ENCODE results near the gene BAIAP2L1. TPM values are rescaled to one million over a fixed set of nuclear protein-coding genes. Genes with fewer than 3 reads are reported as not detected.

BAIAP2L1 gene
- total RNA-seq, 1 donor: 0.31 TPM

DNA sequence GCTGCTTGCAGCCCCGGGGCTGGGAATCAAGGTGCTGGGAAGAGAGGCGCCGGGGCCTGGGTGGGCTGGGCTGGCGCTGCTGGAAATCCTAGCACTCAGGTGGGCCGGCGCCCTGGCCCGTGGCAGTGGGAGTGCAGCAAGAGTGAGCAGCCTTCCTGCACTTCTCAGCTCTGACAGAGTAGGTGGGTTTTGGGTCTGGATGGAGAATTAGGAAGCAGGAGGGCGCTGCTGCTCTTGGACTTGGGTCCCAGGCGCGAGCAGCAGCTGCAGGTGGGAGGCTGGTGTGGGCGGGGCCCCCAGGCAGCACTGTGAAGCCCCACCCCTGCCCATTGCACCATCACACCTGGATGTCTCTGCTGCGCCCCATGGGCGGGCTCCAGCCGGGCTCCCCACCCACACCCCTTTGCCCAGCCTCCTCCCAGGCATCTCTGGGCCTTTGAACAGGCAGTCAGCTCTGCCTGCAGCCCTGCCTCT, 113.4 kb downstream of the BAIAP2L1 start:
- Histone ChIP-seq H3K4me3 (ENCODE audit: low read length) (no peak overlapping the region), H3K4me1 (ENCODE audit: insufficient read depth, low read length) (peaks cover 69% of the 10 kb centered on the region), H3K27me3 (ENCODE audit: insufficient read depth, low read length) (no peaks in the 10 kb centered on the region), H3K9me3 (ENCODE audit: low read depth, low read length) (no peaks in the 10 kb centered on the region)

DNA sequence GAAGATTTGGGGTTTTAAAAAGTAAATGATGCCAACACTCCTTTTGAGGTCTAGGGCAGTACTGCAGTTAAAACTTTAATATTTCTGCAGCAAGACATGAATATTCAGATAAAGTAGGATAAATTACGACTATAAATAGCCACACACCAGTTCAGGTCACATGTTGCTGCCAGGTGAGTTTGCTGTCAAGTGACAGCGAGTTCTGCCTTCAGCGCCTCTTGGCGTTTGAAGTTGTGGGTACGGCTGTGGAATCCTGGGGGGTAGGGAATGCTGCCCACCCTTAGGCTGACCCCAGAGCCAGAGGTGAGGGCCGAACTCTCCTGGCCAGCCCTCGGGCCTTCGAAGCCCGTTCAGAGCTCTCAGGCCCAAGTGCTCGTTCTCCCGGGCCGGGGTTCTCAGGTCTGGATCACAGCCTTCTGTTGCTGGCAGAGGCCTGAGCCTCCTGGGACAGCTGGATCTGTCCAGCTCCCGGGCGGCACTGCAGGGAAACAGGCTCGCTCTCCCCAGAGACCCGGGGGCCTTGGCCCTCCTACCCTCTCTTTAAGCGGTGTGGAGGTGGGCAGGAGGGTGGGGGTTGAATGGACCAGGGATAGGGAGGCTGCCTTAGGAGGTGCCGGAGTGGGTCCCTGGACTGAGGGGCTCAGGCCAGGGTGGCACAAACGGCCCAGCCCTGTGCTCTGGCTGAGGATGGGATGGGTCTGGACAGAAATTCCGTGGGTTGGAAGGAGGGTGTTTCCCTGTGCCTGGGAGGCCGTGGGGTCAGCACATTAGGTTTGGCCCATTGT, 114.0 kb downstream of the BAIAP2L1 start:
- H3K27me3 ChIP-seq (ENCODE audit: insufficient read depth, low read length): no peaks in the 10 kb centered on the region
- no peak overlapping the region for H3K4me3 ChIP-seq (ENCODE audit: low read length)
- H3K4me1 ChIP-seq (ENCODE audit: insufficient read depth, low read length): peaks cover 74% of the 10 kb centered on the region
- H3K9me3 ChIP-seq (ENCODE audit: low read depth, low read length): no peaks in the 10 kb centered on the region

DNA sequence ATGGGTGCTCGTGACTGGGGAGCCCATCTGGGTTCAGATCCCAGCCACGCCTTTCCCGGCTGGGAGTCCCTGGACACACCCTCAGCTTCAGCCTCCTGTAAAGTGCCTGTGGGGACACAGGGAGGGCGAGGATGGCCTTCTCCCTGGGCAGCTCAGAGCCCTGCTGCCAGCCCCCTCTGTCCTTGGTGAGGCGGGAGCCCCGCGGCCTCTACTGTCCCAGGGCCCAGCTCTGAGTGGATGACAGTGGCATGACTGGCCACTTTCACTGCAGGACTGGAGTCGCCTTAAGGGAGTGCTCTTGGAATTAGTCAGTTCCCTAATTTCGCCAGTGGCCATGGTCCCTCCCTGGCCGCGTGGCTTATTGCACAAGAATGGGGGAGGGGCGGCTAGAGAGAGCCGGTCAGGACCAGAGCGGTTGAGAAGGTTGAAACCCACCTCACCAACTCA, 114.8 kb downstream of the BAIAP2L1 start:
- Histone ChIP-seq H3K4me1 (ENCODE audit: insufficient read depth, low read length) (peaks cover 74% of the 10 kb centered on the region), H3K9me3 (ENCODE audit: low read depth, low read length) (no peaks in the 10 kb centered on the region), H3K4me3 (ENCODE audit: low read length) (no peak overlapping the region), H3K27me3 (ENCODE audit: insufficient read depth, low read length) (no peaks in the 10 kb centered on the region)

DNA sequence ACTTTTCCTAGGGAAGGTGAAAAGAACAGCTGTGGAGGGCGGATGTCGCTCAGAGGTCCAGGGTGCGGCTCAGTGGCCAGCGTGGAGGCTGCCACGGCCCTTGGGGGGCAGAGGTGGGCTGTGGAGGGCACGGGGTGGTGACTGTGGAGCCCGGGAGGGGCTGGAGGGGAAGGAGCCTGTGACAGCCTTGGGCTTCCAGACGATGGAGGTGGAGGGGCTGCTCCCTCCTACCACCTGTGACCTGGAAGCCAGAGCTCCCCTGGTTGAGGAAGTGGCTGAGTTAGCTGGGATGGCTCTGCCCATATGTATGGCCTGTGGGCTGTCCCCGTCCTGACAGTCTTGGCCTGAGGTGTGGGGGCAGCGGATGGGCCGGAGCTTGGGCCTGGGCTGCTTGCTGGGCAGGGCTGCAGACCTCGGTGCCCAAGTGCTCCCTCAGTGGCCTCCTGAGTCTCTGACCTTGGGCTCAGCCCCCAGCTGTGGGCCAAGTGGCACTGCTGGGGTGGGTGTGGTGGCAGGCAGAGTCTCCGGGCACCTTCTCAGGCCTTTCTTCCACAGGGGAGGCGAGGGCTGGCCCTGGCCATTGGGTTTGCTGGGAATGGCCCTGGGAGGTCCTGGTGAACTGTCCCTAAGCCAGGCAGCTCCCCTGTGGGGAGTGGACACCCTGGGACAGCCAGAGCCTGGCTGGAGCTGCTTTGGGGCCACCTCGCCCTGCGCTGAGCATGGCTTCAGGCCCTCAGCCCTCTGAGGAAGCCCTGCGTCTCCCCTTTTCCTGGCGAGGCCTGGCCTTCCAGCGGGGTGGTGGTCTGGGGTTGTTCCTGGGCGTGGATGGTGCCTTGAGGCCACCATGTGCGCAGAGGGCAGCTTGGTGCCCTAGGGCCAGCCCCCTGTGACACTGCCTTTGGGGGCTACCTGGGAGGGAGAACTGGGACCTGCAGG, 115.5 kb downstream of the BAIAP2L1 start:
- Histone ChIP-seq H3K9me3 (ENCODE audit: low read depth, low read length) (no peaks in the 10 kb centered on the region), H3K4me3 (ENCODE audit: low read length) (peak overlapping the region; percentile 77), H3K27me3 (ENCODE audit: insufficient read depth, low read length) (no peaks in the 10 kb centered on the region), H3K4me1 (ENCODE audit: insufficient read depth, low read length) (peaks cover 80% of the 10 kb centered on the region)

DNA sequence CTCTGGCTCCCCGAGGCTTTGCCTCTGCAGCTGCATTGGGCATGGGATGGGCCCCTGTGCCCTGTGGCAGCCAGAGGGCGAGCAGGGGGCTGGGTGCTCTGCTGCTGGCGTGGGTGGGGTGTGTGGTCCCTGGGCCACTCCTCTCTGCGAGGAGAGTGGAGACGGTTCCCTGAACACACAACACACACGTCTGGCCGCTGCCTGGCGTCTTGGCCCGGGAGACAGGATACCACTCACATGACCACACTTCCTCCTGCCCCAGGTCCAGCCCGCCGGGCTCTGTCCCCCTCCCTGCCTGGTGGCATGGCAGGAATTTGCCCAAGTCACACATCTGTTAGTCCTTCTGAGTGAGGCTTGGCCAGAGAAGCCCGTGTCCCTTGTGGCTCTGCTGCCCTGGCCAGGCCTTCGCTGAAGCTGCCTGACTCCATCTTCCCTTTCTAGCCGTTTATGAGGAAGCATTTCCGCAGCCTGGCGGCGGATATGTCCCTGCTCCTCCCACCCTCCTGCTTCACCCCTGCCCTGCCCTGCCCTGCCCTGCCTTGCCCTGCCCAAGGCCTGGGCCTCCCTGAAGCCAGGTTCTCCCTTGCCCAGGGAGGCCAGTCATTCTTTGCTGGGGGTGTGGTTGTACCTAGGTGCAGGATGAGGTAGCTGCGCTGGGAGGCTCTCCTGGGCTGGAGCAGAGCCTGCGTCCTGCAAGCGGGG, 116.4 kb downstream of the BAIAP2L1 start:
- peak overlapping the region; percentile 77 for H3K4me3 ChIP-seq (ENCODE audit: low read length)
- H3K27me3 ChIP-seq (ENCODE audit: insufficient read depth, low read length): no peaks in the 10 kb centered on the region
- peaks cover 81% of the 10 kb centered on the region for H3K4me1 ChIP-seq (ENCODE audit: insufficient read depth, low read length)
- H3K9me3 ChIP-seq (ENCODE audit: low read depth, low read length): no peaks in the 10 kb centered on the region

DNA sequence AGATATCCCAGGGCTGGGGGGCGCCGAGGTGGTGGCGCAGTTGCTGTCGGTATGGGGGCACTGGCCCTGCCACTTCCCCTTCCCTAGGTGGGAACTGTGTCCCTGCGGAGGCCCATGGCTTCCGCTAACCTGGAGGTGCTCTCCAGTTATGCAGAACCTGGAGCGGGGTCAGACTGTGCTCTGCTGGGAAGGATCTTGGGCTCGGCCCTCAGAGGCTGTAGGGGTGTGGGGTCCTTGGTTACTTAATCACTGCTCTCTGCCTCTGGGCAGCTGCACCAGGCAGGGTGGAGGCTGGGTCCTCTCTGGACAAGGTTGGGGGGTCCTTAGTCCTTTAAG, 117.0 kb downstream of the BAIAP2L1 start:
- Histone ChIP-seq H3K27me3 (ENCODE audit: insufficient read depth, low read length) (no peaks in the 10 kb centered on the region), H3K4me3 (ENCODE audit: low read length) (peak overlapping the region; percentile 77), H3K4me1 (ENCODE audit: insufficient read depth, low read length) (peaks cover 75% of the 10 kb centered on the region), H3K9me3 (ENCODE audit: low read depth, low read length) (no peaks in the 10 kb centered on the region)

DNA sequence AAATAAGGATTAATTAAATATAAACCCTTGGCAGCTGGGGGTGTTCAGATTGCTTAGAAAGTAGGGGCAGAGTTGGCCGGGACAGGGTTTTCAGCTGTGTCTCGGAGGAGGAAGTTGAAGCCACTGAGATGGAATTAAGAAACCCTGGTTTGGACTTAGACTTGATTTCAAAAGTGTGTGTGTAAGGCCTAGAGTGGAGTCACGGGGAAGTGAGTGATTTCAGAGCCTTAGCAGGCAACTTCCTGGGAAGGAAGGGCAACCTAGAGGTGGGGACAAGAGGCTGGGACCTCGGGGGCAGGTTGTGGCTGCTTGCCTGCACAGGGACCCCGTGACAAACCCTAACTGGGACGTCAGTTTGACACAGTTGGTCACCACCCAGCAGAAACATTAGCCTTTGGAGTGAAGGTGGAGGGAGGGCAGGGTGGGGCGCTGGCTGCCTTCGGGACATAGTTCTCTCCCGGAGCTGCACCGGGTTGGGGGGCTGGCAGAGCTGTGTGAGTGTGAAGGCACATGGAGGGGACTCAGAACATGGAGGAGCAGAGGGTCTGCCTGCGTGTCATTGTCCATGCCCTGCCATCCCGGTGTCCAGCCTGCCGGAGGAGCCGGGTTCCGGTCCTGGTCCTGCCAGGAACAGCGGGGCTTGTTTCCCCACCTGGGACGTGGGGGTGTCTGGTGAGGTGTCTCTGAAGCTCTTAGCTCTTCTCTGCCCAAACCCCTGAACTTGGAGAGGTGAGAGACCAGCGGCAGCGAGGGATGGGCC, 117.6 kb downstream of the BAIAP2L1 start:
- Histone ChIP-seq H3K4me1 (ENCODE audit: insufficient read depth, low read length) (peaks cover 72% of the 10 kb centered on the region), H3K9me3 (ENCODE audit: low read depth, low read length) (no peaks in the 10 kb centered on the region), H3K4me3 (ENCODE audit: low read length) (peak overlapping the region; percentile 77), H3K27me3 (ENCODE audit: insufficient read depth, low read length) (no peaks in the 10 kb centered on the region)

DNA sequence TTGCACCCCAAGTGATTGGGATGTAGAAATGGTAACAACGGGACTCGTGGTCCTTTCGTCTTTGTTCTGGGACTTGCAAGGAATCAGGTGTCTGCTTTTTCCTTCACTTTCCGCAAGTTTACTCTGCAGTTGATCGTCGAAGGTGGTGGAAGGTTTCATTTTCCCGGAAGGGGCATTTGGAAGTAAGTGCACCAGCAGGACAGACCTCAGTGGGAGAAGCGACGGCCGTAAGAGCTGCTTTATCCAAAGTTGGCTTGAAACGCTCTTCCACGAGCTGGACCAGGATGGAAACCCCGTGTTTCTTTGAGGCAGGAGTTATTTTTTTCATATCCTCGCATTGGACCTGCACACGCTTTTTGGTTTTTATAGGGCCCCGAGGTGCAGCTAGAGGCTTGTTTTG, 118.2 kb downstream of the BAIAP2L1 start:
- no peaks in the 10 kb centered on the region for H3K27me3 ChIP-seq (ENCODE audit: insufficient read depth, low read length)
- peaks cover 66% of the 10 kb centered on the region for H3K4me1 ChIP-seq (ENCODE audit: insufficient read depth, low read length)
- H3K4me3 ChIP-seq (ENCODE audit: low read length): peak overlapping the region; percentile 77
- no peaks in the 10 kb centered on the region for H3K9me3 ChIP-seq (ENCODE audit: low read depth, low read length)

DNA sequence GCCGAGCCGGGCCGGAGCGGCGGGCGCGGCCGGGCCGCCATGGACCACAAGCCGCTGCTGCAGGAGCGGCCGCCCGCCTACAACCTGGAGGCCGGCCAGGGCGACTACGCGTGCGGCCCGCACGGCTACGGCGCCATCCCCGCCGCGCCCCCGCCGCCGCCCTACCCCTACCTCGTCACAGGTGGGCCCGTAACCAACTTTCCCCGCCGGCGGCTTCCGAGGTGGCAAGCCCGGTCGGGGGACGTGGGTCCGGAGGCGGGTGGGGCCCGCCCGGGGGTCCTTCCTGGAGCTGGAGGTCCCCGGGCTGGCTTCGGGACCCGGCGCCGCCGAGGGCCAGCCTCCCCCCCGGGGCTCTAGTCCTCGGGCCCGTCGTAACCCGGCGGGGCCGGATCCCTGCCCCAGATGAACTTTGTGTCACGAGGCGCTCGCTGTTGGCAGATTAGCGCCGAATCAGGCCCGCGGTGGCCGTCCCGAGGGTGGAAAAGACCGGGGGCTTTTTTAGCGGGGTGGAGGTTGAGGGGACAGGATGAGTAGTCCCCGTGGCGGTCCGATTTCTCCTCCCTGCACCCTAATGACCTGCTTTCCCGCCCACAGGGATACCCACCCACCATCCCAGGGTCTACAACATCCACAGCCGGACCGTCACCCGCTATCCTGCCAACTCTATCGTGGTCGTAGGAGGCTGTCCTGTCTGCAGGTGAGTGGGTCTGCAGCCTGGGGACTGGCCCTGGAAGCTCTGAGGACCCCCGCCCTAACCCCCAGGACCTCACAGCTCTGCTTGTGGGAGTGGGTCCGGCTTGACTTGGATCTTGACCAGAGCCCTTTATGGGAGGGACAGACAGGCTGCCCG, 118.9 kb downstream of the BAIAP2L1 start:
- Histone ChIP-seq H3K4me1 (ENCODE audit: insufficient read depth, low read length) (peaks cover 62% of the 10 kb centered on the region), H3K27me3 (ENCODE audit: insufficient read depth, low read length) (no peaks in the 10 kb centered on the region), H3K9me3 (ENCODE audit: low read depth, low read length) (no peaks in the 10 kb centered on the region), H3K4me3 (ENCODE audit: low read length) (peak overlapping the region; percentile 77)

DNA sequence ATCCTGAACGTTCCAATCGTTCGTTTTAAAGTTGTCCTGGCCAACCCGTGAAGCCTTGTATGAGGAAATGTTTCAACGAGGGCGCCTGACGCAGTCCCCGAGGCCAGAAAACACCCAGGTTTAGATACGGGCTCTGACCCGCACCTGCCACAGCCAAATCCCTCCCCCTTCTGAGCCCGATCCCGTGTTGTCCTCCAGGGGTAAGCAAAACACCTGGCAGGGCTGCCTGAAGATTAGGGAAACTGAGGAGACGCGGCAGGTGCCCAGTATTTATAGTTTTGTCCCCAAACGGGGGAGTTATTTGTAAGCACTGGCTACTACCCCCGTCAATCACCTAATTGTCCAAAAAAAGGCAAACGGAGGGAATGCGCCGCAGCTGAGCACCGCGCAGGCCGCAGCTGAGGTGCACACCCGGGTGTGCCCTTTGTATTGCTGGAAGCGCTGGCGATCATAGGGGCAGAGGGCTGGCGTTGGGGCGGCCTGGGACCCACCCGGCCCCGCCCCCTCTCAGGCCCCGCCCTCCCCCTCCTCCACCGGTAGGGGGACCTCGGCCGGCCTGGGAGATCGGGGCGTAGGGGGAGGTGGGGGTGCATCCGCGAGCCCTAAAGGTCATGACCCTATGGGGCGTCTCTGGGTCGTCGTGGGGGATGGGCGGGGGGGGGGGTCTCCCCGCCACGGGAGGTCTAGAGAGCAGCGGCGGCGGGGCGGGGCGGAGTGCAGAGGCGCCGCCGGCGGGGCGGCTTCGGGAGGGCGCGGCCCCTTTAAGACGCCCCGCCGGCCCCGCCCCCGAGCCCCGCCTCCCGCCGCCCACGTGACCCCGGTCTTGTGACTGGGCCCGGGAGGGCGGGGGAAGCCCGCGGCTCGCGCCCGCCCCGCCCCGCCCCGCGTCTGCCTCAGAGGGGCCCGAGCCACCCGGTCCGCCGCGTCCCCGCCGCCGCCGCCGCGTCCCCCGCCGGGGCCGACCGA, 119.8 kb downstream of the BAIAP2L1 start, which contains the start of gene BRI3:
Gene BRI3 (plus strand): TSS at position 896 of the 966 bp plus-strand sequence. CDS start 110 bp downstream, outside the sequence.
- no peaks in the 10 kb centered on the region for H3K27me3 ChIP-seq (ENCODE audit: insufficient read depth, low read length)
- H3K4me1 ChIP-seq (ENCODE audit: insufficient read depth, low read length): peaks cover 61% of the 10 kb centered on the region
- no peaks in the 10 kb centered on the region for H3K9me3 ChIP-seq (ENCODE audit: low read depth, low read length)
- H3K4me3 ChIP-seq (ENCODE audit: low read length): peak within 1 kb of the TSS; percentile 77

DNA sequence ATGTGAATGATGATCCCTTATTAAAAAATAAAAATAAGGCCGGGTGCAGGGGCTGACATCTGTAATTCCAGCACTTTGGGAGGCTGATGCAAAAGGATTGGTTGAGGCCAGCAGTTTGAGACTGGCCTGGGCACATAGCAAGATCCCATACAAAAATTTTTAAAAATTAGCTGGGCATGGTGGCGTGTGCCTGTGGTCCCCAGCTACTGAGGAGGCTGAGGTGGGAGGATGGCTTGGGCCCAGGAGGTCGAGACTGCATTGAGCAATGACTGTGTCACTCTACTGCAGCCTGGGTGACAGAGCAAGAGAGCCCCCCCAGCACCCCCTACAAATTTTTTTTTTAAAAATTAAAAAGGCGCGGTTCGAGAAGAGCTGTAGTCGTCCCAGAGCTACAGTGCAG, 120.6 kb downstream of the BAIAP2L1 start:
- Histone ChIP-seq H3K27me3 (ENCODE audit: insufficient read depth, low read length) (no peaks in the 10 kb centered on the region), H3K4me1 (ENCODE audit: insufficient read depth, low read length) (peaks cover 60% of the 10 kb centered on the region), H3K9me3 (ENCODE audit: low read depth, low read length) (no peaks in the 10 kb centered on the region), H3K4me3 (ENCODE audit: low read length) (peak overlapping the region; percentile 60)

DNA sequence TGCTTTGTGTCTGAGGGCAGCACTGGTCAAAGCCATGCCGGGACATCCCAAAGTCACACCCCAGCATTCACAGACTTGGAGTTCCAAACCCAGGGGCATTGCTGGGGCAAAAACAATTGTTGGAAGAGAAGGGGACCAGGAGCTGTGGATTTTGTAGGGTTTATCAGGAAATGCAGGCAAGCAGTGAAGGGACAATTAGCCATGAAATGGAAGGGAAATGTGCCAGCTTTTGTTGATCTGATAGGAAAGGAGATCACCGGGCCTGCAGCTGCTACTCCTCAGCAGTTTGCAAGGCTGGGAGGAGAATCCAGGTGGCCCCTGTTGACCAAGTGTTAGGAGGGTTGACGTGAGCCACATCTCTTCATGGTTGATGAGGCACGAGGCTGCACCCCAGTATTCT, 122.0 kb downstream of the BAIAP2L1 start:
- Histone ChIP-seq H3K4me1 (ENCODE audit: insufficient read depth, low read length) (peaks cover 60% of the 10 kb centered on the region), H3K4me3 (ENCODE audit: low read length) (no peak overlapping the region), H3K27me3 (ENCODE audit: insufficient read depth, low read length) (no peaks in the 10 kb centered on the region), H3K9me3 (ENCODE audit: low read depth, low read length) (no peaks in the 10 kb centered on the region)

DNA sequence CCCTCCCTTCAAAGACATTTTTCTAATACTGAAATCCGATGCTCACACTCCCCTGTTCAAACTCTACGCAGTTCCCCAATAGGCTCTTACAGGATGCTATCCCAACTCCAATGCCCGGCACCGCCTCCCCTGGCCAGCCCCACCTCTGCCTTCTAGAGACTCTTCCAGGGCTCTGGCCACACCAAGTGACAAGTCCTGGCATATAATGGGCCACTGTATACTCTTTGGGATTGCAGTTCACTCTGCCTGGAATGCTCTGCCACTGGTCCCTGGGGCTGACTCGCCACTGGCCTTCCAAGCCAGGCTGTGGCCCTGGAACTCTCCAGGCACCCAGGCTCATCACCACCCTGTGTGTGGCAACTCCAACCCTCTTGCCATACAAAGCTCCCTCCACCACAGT, 122.5 kb downstream of the BAIAP2L1 start:
- H3K9me3 ChIP-seq (ENCODE audit: low read depth, low read length): no peaks in the 10 kb centered on the region
- no peak overlapping the region for H3K4me3 ChIP-seq (ENCODE audit: low read length)
- H3K27me3 ChIP-seq (ENCODE audit: insufficient read depth, low read length): no peaks in the 10 kb centered on the region
- H3K4me1 ChIP-seq (ENCODE audit: insufficient read depth, low read length): peaks cover 58% of the 10 kb centered on the region
